Fibroblast of pulmonary artery (primary cell): Measurements from ENCODE around the gene DYNLT5.

Experiments
- DNase-seq: peaks from one replicate; pipeline ENCODE4 v3.0.0-alpha.2; 2010; ENCODE audit warnings: low read depth
- H3K4me3 ChIP-seq: replicated peaks from 2 replicates; pipeline ENCODE4 v1.5.1; 2011; ENCODE audit warnings: low read depth, mild to moderate bottlenecking, control low read depth, low read length, moderate library complexity
- TF ChIP-seq, protein P1 (sequence below): IDR thresholded peaks from 2 replicates; pipeline ENCODE4 v1.5.1; 2011; ENCODE audit warnings: mild to moderate bottlenecking, control low read depth, low read length, inconsistent platforms; ENCODE audit errors: missing control alignments

Gene DYNLT5, protein sequence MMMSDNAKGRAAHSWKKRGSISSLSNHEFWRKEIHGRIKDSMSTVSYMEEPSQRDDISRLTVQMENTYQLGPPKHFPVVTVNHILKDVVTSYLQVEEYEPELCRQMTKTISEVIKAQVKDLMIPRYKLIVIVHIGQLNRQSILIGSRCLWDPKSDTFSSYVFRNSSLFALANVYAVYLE

DNA sequence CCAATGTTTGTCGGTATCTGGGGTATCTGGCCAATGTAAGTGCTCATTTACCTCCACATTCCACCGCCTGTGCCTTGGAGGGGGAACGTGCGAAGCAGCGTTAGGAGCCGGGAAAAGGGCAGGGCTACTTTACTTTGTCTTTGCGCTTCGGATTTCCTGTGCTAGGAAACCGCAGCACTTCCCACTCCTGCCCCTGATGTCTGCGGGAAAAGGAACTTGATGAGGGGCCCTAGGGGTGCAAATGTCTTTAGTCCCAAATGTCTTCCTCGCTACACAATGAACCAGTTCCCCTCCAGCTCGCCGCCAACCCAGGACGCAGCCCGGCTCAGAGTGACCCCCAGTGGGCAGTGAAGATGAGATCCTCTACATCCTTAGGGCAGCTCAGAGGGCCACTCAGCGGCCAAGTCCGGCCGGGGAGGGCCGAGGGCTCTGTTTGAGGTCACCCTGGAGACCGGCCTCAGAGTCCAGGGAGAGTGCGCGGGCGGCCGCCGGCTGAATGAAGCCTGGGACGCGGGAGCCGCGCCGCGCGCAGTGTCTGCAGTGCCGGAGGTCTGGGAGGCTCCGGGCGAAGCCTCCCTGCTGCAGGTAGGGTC lies at the start of gene DYNLT5:
Gene DYNLT5, plus strand, starts transcription at position 460 of the 593 bp plus-strand sequence. CDS start 2,200 bp downstream, outside the sequence.
- peak within 1 kb of the TSS; percentile 52 for H3K4me3 ChIP-seq
- DNase-seq, result peak; percentile 68
- TF ChIP-seq, protein P1, sequence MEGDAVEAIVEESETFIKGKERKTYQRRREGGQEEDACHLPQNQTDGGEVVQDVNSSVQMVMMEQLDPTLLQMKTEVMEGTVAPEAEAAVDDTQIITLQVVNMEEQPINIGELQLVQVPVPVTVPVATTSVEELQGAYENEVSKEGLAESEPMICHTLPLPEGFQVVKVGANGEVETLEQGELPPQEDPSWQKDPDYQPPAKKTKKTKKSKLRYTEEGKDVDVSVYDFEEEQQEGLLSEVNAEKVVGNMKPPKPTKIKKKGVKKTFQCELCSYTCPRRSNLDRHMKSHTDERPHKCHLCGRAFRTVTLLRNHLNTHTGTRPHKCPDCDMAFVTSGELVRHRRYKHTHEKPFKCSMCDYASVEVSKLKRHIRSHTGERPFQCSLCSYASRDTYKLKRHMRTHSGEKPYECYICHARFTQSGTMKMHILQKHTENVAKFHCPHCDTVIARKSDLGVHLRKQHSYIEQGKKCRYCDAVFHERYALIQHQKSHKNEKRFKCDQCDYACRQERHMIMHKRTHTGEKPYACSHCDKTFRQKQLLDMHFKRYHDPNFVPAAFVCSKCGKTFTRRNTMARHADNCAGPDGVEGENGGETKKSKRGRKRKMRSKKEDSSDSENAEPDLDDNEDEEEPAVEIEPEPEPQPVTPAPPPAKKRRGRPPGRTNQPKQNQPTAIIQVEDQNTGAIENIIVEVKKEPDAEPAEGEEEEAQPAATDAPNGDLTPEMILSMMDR, result peak; percentile 32

DNA sequence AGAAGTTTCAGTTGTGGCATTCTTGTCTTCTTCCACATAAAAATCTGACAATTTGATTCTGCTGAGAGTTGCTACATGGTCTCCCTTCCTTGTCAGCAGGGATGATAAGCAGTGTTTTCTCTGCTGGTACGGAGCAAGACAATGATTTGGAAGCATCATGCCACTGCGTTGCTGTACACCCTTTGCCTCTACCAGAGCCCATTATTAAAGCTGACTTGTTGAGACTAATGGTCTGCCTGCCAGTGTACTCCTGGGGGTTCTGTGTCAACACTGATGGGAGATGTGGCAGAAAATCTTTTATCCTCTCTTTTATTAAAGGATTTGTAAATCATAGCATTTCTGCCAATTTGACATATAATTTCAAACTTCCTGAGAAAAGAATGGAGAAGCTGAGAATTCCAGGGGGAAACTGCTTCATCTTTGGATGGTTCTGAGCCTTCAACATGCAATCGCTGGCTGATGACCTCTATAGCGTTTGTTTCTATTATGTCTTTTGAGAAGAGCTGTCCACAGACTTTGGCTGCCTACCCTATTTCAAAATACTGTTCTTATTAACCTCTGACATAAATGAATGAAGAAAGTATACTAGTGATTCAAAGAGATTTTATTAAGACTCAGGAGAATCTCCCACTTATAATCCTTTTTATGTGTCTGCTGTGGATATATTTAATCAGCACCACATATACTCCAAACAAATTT lies 47.9 kb upstream of the DYNLT5 start:
- H3K4me3 ChIP-seq, result no peak overlapping the region
- TF ChIP-seq, protein P1, result no peak
- no peak for DNase-seq

DNA sequence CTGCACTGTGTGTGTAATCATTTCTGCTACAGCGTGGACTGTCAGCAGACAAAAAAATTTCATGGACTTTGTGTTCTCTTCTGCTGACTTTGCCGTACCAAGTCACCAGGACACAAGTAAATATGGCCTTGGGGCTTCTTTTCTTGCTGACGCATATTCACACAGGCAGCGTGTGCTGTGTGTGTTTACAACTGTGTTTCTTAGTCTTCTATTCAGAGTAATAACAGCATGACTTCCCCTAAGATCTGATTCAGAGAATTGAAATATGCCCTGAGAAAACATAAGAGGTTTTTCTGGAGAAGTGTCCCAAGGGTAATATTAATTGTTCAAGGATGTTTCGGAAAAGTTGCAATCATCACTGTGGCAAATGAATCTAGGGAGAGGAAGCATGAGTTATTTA lies 47.1 kb upstream of the DYNLT5 start:
- no peak overlapping the region for H3K4me3 ChIP-seq
- TF ChIP-seq, protein P1, result no peak
- DNase-seq, result no peak

DNA sequence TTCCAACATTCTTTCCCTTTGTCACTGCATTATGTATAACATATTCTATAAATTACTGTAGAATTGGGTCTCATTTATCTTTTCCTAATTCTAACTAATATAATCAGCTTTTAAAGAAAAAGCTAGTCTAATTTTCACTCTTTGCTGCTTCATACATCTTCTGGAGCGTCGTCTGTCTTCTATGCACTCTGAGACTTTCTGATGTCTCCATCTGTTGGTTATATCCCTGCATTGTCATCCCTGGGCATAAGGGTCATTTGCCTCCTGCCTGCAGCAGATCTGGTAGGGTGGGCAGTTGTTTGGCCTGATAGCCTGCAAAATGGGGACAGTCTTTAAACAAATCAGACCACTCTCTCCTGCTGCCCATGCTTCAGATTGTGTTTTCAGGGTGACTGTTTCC lies 40.8 kb upstream of the DYNLT5 start:
- TF ChIP-seq, protein P1, result peak; percentile 41
- DNase-seq, result peak; percentile 42
- H3K4me3 ChIP-seq, result no peak overlapping the region

DNA sequence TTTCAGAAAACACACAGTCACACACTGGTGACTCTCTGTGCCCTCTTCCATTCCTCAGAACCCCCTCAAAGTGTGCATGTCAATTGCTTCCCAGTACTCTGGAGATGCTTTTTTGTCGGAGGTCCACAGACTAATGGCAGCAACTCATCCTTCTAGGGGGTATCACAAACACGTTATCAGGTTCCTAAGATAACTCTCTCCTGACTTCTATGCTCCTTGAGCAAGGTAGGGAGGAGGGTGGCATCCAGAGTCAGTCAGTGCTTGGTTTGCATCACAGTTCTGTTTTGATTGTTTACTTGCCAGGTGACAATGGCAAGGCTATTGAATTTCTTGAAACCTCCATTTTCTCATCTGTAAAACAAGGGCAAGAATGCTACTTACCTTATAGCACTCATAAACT lies 39.4 kb upstream of the DYNLT5 start:
- no peak for DNase-seq
- H3K4me3 ChIP-seq, result no peak overlapping the region
- TF ChIP-seq, protein P1, result no peak

DNA sequence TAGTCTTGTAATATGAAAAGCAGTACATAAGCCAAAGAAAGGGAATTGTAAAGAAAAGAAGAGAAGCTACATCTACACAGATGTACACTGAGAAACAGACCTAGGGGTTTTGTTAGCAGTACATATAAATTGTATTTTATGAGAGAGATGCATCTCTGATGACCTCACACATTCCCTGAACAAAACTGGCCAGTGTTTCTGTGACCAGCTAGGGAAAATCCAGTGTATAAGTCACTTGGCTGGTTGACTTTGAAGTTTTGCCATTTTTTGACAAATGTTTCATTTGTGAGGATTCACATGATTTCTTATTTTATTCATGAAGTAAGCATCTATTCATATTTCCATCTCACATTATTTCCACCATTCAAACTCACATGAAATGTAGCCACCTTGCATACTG lies 28.3 kb upstream of the DYNLT5 start:
- TF ChIP-seq, protein P1, result no peak
- DNase-seq, result no peak
- H3K4me3 ChIP-seq, result no peak overlapping the region
